GM18867 (cell line): ENCODE data around the gene CALD1.

Source experiments
- ATAC-seq: cut with Tn5 transposase; IDR thresholded peaks from one replicate; pipeline ENCODE4 v1.9.1; 2021; ENCODE audit warnings: mild to moderate bottlenecking, moderate library complexity; ENCODE audit not compliant: unreplicated experiment

The CALD1 gene, protein sequence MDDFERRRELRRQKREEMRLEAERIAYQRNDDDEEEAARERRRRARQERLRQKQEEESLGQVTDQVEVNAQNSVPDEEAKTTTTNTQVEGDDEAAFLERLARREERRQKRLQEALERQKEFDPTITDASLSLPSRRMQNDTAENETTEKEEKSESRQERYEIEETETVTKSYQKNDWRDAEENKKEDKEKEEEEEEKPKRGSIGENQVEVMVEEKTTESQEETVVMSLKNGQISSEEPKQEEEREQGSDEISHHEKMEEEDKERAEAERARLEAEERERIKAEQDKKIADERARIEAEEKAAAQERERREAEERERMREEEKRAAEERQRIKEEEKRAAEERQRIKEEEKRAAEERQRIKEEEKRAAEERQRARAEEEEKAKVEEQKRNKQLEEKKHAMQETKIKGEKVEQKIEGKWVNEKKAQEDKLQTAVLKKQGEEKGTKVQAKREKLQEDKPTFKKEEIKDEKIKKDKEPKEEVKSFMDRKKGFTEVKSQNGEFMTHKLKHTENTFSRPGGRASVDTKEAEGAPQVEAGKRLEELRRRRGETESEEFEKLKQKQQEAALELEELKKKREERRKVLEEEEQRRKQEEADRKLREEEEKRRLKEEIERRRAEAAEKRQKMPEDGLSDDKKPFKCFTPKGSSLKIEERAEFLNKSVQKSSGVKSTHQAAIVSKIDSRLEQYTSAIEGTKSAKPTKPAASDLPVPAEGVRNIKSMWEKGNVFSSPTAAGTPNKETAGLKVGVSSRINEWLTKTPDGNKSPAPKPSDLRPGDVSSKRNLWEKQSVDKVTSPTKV

DNA sequence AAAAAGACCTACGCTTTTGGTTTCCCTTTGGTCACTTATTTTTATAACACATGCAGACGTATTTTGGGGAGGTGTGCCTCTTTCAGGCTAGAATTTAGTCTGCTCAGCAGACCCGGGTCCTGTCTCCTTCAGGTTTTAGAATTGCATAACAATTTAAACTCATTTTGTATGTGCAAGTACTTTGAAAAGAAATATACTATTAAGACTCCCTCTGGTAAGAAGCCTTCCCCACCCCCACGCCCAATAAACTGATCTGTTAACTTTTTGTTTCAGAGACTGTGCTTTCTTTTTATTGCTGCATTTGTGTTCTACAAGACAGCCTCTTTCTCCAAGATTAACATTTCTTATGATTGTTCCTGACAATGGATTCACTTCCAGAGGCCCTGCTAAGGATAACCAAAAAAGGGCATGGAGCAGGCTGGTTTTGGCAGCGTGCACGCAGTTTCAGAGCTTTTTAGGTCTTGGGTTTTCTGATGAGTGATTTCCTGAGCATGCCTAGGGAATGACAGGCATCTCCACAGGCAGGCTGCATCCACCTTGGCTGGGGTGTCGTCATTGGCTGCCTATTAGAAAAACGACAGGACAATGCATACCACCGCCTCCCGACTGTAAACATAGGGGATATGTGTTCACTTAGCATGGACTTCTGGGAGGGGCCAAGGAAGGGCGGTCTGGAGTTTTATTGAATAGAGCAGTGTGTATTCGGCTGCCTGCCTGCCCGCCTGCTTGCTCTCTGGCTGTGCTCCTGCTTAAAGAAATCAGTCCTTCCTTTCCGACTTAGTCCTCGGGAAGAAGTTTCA lies at the start of gene CALD1:
CALD1 (plus strand) TSS at position 694 of the 800 bp plus-strand sequence. CDS start 88,100 bp downstream, outside the sequence.
- no peak for ATAC-seq

DNA sequence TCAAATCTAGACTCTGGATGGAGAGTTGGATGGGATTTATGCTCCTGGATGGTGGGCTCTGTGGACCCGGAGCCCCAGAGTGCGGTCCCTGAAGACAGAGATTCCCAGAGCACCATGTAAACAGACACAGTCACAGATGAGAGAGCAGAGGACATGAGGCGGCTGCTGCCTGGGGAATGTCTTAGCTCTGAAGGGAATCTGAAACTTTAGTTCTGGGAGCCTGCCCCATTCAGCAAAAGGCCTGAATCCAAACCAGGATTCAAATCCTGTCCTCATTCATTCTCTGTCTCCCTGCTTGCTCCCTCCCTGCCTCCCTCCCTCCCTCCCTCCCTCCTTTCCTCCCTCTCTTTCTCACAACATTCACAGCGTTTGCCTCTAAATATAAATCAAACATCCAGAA lies 49.5 kb upstream of the CALD1 start:
- no peak for ATAC-seq

DNA sequence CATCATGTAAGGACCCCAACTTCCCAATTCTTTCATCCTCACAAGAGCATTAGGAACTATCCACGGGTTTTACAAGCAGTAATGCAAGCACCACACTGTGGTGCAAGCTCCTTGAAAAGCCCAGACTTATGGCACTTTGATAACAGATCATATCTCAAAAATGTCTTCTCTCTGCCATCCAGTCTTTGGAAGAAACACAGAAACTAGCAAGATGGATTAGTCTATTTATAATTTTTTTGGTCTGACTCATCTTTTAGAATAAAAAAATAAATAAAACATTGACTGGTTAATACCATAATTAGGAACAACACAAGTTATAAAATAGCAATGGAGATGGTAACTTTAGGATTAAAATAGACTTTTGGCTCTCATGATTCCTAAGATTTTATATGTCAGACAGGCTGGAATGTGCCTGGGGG lies 49.0 kb upstream of the CALD1 start:
- ATAC-seq, result no peak

DNA sequence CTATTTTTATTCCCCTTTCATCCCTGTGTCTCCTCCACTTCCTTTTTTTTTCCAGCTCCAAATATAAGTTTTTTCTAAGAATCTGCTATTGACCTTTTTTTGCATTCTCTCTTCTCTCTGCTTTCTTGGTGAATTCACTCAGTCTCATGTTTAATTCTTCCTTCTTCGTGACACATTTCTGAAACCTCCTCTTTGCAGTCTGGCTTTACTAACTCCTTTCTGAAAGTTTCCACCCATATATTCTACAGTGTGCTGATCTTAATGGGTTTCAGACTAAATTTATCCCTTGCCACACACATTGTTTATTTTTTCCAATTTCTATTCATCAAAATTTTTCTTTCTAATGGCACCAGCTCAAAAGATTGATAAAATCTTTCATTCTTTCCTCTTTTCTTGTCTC lies 47.8 kb upstream of the CALD1 start:
- no peak for ATAC-seq

DNA sequence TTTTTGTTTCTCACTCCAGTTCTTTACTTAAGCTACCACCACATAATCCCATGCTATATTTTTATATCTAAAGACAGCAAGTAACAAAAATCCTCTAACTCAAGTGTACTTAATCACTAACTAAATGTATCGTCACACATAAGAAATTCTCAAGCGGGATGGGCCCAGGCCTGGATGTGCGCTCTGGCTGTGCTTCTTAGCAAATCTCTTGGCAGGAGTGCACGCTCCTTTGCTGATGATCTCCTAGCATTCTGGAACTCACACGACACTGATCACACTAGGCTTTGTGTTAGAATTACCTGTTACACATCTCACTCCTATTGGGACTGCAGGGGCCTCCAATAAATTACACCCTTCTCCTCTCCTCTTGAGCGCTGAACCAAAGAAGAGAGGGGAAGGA lies 46.7 kb upstream of the CALD1 start:
- no peak for ATAC-seq

DNA sequence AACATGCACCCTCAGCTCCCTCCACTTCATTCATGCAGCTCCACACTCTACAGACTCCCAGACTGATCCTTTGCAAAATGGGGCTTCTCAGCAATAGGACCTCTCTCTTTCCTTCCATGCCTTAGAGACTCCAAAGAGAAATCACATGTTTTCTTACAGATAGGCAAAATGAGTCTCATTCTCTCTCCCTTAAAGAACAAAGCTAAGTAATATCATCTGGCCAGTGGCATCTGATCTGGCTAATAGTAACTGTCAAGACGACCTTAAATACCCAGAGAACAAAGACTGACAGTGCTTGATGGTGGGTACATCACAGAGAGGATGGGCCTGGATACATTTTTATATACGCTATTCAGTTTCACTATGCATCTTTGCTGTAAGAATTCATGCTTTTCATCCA lies 43.1 kb upstream of the CALD1 start:
- ATAC-seq, result no peak

DNA sequence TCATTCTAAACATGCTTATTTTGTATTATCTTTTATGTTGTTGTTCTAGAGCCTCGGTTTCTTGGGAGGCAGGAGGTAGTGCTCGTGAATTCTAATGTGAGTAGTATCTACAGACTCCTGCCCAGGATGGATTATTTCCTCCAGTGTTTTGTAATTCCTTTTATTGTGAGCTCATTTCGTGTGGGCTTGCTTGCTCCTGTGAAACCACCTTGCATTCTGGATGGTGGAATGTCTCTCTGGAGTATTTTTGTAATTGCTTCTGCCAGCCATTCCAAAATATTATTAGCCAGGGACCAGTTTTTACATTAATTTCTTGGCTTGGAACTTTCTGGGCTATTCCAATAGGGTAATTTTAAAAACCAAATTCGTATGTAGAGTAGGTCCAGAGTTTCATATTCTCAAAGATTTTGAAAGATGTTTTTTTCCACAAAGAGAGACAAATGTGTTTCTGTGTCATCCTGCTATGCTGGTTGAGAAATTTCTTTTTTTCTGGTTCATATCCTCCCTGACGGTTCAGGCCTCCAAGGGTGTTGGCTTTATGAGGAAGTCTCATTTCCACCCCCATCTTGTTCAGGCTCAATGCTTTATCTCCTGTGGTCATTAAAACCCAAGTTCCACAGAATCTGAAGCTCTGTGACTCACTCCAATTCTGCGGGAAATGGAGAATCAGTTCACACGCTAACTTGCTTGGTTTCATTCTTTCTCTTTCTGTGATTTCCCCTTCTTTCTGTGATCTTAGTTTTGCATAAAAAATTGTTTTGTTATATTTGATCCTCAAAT lies 41.7 kb upstream of the CALD1 start:
- no peak for ATAC-seq

DNA sequence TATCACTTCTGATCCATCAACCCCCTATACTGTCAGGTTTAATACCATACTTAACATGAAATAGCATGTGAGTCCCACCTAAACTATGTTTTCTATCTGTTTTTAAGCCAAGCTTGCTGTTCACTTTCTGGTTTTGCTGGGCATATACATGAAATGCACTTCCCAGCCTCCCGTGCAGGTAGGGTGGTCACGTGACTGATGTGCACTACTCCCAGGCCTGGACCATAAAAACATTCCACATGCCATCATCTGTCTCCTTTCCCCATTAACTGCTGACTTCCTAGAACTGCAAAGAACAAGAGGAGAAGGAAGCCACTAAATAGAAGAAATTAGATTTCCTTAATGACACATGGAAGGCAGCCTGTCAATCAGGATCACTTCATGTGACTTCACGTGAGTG lies 40.1 kb upstream of the CALD1 start:
- no peak for ATAC-seq

DNA sequence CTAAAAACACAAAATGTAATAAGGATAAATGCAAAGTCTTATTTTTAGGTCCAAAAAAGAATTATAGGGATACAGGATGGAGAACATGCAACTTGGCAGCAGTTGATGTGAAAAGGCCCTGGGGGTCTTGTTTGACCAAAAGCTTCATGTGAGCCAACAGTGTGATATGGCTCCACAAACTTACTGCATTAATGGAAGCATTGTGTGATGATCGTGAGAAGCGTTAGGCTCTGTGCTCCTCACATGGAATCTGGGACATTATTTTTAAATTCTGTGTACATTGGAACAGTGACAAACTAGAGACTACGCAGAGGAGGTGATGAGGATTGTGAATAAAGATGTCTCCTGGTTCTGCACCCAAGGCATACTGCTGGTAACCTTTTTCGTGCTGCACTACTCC lies 39.1 kb upstream of the CALD1 start:
- ATAC-seq, result no peak

DNA sequence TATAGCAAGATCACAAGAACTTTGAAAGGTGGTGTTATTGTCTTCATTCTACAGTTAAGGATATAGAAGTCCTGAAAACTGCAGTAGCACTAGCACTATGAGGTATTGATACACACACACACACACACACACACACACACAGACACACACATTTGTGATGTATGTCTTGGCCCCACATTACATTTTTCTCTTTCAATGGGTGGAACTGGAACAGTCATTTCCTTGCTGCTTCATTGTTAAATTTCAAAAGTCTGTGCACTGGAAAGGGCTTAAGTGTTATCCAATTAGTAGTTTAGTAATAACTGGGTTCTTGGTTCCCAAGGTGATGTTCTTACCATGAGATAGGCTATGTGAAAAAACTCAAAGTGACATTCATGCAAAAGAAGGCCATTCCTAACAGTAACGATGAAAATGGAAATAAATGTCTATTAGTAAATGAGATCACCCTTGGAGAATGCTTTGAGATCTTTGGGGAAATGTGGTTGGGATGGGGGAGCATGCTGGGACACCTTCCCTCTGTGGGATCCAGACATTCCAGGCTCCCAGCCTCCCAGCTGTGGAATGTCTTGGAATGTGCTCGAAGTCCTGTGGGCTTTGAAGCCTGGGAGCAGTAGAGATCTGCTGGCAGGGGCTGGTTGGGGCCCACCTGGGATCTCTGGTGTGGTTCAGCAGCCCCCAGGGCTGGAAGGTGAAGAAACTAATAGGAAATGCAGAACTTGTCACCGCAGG lies 37.4 kb upstream of the CALD1 start:
- no peak for ATAC-seq

DNA sequence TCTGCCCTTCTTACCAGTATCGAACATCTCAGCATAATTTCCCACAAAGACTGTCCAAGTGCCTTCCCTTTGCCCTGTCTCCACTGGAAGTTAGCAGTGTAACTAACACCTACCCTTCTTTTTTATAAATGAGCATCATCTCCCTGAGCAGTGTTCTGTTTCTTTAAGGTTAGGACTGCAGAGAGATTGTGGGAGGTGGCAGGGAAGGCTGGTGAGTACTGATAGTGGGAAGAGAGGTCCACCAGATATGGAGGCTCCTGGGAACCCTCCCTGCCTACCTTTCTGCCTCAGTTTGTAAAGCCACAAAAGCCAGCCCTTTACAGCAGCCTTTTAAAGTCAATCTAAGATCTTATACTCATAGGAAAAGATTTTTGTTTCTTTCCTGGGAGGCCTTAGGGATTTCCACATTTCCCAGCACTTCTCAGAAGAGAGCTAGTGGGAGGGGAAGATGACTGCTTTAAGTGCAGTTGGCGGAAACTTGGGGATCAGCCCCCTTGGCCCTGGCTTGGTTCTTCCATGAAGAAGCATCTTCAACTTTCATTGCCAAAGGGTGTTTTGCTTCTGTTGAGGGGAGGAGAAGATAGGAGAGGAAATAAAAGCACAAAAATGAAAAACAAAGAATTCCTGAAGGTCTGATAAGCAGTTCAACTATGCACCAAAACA lies 36.6 kb upstream of the CALD1 start:
- ATAC-seq, result no peak

DNA sequence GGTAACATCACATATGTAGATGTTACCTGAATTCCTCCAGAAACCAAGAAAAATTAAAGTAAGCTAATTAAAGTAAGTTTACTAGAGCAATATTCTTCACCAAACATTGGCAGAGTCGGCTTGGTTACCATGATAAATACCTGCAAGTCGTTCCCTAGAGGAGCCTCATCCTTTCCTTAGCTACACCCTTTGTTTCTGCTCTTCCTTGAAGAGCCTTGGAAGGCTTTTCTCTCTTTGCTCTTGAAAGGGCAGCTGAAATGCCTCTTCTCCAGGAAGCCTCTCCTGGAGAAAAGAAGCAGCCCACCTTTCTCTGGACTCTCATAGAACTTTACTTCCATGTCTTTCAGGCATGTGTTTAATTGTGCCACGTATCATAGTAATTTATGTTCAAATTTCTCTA lies 34.9 kb upstream of the CALD1 start:
- ATAC-seq, result no peak

DNA sequence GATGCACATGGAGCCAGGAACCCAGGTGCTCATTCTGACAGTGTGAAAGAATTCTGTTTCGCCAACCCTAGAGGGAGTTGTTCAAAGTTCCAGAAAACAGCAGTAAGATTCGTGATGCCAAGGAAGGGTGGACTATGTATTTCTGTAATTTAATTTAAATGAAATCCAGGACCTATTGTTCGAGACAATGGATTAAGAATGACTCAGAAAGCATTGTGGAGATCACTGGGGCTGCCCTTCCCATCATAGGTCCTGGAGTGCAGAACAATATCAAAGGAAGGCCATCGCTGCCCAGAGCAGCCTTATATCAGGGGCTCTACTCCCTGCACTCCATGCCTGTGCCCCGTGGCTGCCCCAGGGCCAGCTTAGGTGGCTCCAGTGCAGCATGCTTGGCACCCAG lies 32.1 kb upstream of the CALD1 start:
- ATAC-seq, result no peak

DNA sequence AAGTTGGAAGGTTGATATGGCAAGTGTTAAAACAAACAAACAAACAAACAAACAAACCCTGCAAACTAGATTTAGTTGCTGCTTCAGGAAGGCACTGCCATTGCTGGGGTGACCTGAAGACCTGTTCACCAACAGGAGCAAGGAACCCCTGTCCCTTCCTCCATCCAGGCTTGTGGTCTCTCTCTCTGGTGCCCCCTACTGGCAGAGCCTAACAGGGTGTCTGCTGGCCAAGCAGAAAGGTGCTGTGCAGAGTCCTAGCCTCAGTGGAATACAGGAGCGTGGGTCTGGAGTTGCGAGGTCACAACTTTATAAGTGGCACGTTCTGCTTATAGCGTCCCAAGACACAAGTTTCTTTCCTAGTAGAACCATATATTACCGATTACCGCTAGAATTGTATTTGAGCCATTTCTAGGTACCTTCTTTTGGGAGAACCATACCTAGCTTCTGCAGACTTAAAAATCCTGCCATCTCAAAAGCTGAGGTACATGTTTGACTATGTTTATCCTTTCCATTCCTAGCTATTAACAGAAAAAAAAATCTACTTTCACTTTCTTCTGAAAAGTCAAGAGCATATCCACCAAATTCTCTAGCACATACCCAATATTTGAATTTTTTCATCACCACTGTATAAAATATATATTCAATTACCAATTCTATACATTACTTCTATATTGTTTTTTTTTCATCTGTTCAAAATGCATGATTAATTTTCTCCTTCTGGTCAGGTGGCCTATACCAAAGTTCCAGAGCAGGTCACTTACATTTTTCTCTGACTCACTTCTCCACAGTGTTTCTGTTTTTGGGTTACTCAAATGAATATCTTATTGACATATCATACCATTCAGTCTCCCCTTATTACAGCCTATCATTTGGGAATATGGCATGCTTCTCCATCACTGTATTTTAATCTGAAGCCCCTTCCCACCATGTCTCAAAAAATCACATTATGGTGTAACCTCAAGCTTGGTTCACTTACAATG lies 29.1 kb upstream of the CALD1 start:
- ATAC-seq, result peak; percentile 59

DNA sequence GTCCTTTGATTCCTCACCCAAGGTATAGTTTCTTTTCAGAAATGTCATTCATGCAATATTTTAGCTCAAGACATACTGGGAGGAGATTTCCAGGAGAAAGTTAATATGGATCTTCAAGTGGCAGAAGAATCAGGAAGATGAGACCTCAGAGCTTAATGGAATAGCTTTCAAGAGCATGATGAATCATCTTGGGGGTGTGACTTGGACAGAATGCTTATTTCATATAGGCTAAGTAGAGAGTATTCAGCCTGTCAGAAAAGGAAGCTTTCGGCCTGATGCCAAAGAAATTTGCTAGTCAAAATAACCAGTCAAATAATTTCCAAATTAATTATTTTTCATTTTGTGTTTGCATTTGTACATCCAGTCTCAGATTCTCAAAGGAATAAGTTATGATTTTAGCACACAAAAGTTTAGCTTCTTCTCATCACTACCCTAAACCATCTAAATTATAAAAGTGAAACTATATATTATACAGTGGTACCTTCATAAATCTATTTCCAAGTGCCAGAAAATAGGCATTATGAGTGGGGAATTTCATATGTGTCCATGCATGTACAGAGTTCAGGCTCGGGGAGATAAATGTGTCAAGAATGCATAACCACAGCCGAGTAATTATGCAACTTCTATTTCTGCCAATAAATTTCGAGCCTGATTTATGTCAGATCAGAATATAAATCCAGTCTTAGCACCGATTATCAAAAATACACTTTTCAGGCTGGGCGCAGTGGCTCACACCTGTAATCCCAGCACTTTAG lies 27.3 kb upstream of the CALD1 start:
- ATAC-seq, result no peak

DNA sequence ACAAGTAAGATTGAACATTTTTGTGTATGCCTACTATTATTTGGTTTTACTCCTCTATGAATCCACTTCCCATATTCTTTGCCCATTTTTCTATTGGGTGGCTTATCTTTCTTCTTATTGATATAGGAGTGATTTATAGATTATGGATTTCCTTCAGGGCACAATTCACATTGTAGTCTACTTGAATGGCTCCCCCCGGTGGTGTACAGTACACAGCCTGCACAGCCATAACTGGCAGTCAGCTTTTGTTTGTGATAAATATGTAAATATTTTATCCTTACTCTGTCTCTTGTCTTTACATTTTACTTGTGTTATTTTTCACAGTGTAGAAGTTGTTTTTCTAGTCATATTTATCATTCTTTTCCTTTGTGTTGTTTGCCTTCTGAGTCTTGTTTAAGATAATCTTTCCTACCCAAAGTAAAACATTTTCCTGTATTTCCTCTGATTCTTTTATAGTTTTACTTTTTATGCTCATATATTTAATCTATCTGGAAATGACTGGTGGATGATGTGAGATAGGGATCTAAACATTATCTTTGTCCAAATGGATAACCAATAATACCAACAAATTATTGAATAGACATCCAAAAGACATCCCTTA lies 23.9 kb upstream of the CALD1 start:
- ATAC-seq, result no peak

DNA sequence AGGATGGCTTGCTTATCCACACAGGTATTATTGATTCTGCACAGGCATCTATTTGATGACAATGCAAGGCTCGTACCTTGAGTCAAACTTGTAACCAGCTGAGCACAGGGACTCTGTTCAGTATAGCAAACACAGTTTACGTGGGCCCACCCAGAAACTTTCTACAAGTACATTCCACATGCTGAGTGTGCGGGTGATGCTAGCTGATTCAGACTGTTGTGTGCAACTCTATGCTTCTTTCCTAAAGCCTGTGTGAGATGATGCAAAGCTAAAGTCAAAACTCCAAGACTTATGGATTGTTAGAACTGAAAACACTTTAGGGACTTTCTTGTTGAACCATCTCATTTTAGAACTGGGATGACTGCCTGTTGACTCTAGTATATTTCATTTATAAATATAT lies 21.5 kb upstream of the CALD1 start:
- no peak for ATAC-seq
